Measurements from ENCODE around the gene LMO1.

- TF ChIP-seq CTCF (IDR thresholded peaks at IDR 0.05; ENCODE audit: poor library complexity) (no peak), EZH2 (IDR thresholded peaks at IDR 0.05; ENCODE audit: borderline replicate concordance) (no peak)
Observed at GRCh38 chr11:8266246-8267241, 2.9 kb upstream of the LMO1 start.
